Ishikawa (cell line): Measurements from ENCODE around the gene EPAS1.

ENCODE experiments used
- CEBPB ChIP-seq: IDR thresholded peaks from 2 replicates; pipeline ENCODE4 v1.6.1; 2012
- CREB1 ChIP-seq: IDR thresholded peaks from 2 replicates; pipeline ENCODE4 v1.6.1; 2012; ENCODE audit warnings: low read depth
- EP300 ChIP-seq: IDR thresholded peaks from 2 replicates; pipeline ENCODE4 v1.6.1; 2012; ENCODE audit warnings: borderline replicate concordance
- FOXM1 ChIP-seq: IDR thresholded peaks from 2 replicates; pipeline ENCODE4 v1.6.1; 2012; ENCODE audit warnings: low read depth, borderline replicate concordance
- MAX ChIP-seq: IDR thresholded peaks from 2 replicates; pipeline ENCODE4 v1.6.1; 2012
- RAD21 ChIP-seq: IDR thresholded peaks from 2 replicates; pipeline ENCODE4 v1.6.1; 2012; ENCODE audit warnings: low read depth
- REST ChIP-seq: IDR thresholded peaks from 2 replicates; pipeline ENCODE4 v1.6.1; 2012; ENCODE audit warnings: low read depth, mild to moderate bottlenecking
- TAF1 ChIP-seq: IDR thresholded peaks from 2 replicates; pipeline ENCODE4 v1.6.1; 2012; ENCODE audit warnings: low read depth, mild to moderate bottlenecking
- TCF12 ChIP-seq: IDR thresholded peaks from 2 replicates; pipeline ENCODE4 v1.6.1; 2012; ENCODE audit warnings: low read depth
- TEAD4 ChIP-seq: IDR thresholded peaks from 2 replicates; pipeline ENCODE4 v1.6.1; 2012
- YY1 ChIP-seq: IDR thresholded peaks from 2 replicates; pipeline ENCODE4 v1.6.1; 2012; ENCODE audit warnings: low read depth
- ZBTB7A ChIP-seq: IDR thresholded peaks from 2 replicates; pipeline ENCODE4 v1.6.1; 2012; ENCODE audit warnings: low read depth

- TF ChIP-seq TCF12 (no peak), MAX (no peak), EP300 (no peak), RAD21 (no peak), CEBPB (no peak), TEAD4 (no peak), TAF1 (no peak), REST (no peak), YY1 (no peak), CREB1 (no peak), FOXM1 (no peak), ZBTB7A (no peak)
Observed at GRCh38 chr2:46430413-46430812, 133.2 kb downstream of the EPAS1 start.
